GM18502 (cell line): ENCODE data around the gene SF3B3.
"Not testable (repeated sequence)": the region's sequence is repeated elsewhere in the genome, so short reads cannot be mapped to it uniquely, and the experiment has no call there.

Experiments used
- ATAC-seq: cut with Tn5 transposase; IDR thresholded peaks from one replicate; pipeline ENCODE4 v1.9.1; 2021; ENCODE audit warnings: mild to moderate bottlenecking; ENCODE audit not compliant: unreplicated experiment, poor library complexity

SF3B3 gene

GRCh38 chr16:70611224-70611598, 87.6 kb downstream of the SF3B3 start:
- ATAC-seq = no peak

- no peak for ATAC-seq
Measured at GRCh38 chr16:70611785-70612303, 88.2 kb downstream of the SF3B3 start.

DNA sequence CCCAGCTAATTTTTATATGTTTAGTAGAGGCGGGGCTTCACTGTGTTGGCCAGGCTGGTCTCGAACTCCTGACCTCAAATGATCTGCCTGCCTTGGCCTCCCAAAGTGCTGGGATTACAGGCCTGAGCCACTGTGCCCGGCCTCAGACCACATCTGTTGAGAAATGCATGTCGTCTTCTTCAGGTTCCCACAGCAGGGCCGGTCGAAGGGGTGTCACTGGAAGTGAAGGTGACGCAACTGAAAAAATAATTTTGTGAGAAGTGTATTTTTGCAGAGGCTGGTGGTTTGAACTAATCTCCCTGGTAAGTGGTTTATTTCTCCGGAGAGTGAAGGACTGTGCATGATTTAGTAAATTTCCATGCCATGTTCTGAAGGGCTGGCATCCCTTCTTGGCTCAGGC, 89.3 kb downstream of the SF3B3 start:
- ATAC-seq = no peak

DNA sequence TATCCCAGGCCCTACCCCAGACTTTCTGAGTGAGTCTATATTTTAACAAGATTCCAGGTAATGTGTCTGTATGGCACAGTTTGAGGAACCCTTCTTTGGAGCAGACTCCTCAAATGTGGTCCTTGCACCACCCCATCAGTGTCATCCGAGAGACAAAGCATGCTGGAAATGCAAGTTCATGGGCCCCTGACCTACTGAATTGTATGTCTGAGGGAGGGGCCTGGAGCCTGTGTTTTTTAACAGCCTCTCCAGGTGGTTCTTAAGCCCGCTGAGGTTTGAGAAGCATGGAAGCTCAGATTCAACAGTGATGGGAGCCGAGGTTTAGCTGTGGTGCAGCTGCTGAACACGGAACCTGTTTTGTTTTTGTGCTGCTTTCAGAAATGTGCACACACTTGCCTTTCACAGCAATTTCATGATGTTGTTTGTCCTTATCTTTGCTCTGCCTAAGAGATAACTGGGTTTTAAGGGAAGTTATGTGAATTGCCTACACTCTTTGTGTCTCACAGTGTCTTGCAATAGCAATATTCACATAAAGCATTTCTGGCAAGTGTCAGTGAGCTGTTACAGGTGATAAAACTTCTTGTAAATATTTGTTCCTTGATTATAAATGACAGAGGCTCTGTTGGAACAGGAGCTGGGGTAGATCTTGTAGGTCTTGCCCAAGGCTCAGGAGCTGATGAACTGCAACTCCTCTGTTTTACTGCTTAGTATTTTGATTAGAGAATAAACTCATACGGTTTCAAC, 90.8 kb downstream of the SF3B3 start:
- no peak for ATAC-seq

DNA sequence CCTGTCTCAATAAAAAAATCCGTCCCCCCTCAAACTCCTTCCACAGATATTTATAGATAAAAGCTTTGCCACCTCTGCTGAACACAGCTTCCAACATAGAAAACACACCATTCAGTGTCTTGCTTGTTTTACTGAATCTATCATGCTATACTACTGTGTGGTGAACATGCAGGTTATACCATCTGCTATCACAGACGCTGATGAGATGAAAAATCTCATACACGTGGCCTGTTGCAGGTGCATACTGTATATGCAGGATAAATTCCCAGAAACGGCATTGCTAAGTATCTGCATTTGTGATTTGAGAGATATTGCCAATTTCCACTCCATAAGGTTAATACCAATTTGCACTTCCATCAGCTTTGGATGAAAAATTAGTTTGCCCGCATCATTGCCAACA, 92.3 kb downstream of the SF3B3 start:
- no peak for ATAC-seq

- not testable (repeated sequence) for ATAC-seq
Measured at GRCh38 chr16:70621864-70622263, 98.2 kb downstream of the SF3B3 start.
